Endothelial cell of umbilical vein (primary cell): Measurements from ENCODE around the gene CHCHD5. TPM values are rescaled to one million over a fixed set of nuclear protein-coding genes. Genes with fewer than 3 reads are reported as not detected.

ENCODE experiments used
- BruUV-seq: library from RNA; stranded (reverse); fragments of 400-500 nt; replicated peaks from 2 replicates; lab custom pipeline; 2021; lab: Mats Ljungman, UMichigan
- CTCF ChIA-PET: fragments of 300-600, 350-600 bp; sonication (Branson Sonifier 250); formaldehyde crosslinking; loops from one replicate; lab custom pipeline; 2021; ENCODE audit warnings: antibody characterized with exemption, inconsistent platforms; lab: Charles Lee
- POLR2A ChIA-PET: fragments of 300-600, 350-600 bp; sonication (Branson Sonifier 250); formaldehyde crosslinking; loops from one replicate; lab custom pipeline; 2021; ENCODE audit warnings: antibody characterized with exemption, inconsistent platforms; lab: Charles Lee
- DNase-seq: peaks from one replicate; pipeline ENCODE4 v3.0.0-alpha.2; 2011; ENCODE audit warnings: low read depth, low spot score
- FAIRE-seq: peaks from 2 replicates; lab custom pipeline; 2011; peaks lifted over from hg19 to GRCh38; lab: Jason Lieb, UNC
- H2AFZ ChIP-seq: 2 replicates; pipeline ENCODE4 v1.6.0; 2012; ENCODE audit warnings: low read depth, low read length, control low read depth, inconsistent platforms
- H3K27ac ChIP-seq: 2 replicates; pipeline ENCODE4 v1.5.1; 2011; ENCODE audit warnings: low read depth, mild to moderate bottlenecking, control low read depth, low read length, moderate library complexity; ENCODE audit not compliant: insufficient read depth
- H3K27me3 ChIP-seq, 2 experiments: 2 replicates each; pipeline versions ENCODE4 v1.6.0 to v1.6.1; 2011; ENCODE audit warnings: low read length in 2 of 2, mixed read lengths in 1 of 2; ENCODE audit not compliant: control insufficient read depth in 2 of 2, insufficient read depth in 2 of 2
- H3K36me3 ChIP-seq, 2 experiments: 2 replicates in 1 of 2; 3 replicates in 1 of 2; pipeline ENCODE4 v1.5.1; 2011; ENCODE audit warnings: low read length in 2 of 2, mild to moderate bottlenecking in 1 of 2, moderate library complexity in 1 of 2; ENCODE audit not compliant: control insufficient read depth in 2 of 2, insufficient read depth in 2 of 2; ENCODE audit errors: extremely low read depth in 1 of 2
- H3K4me1 ChIP-seq: 3 replicates; pipeline ENCODE4 v1.5.1; 2011; ENCODE audit warnings: mild to moderate bottlenecking, low read length; ENCODE audit not compliant: control insufficient read depth, insufficient read depth; ENCODE audit errors: extremely low read depth
- H3K4me2 ChIP-seq: 2 replicates; pipeline ENCODE4 v1.6.1; 2011; ENCODE audit warnings: low read length, control low read depth, mixed read lengths; ENCODE audit not compliant: insufficient read depth
- H3K4me3 ChIP-seq, 3 experiments: fragments of 200-600 bp in 1 of 3; sonication (generic), shearing (Covaris generic) in 1 of 3; replicated peaks in 1 of 3; 2 replicates each; pipeline ENCODE4 v1.5.1; 2011 to 2016; ENCODE audit warnings: control low read depth in 3 of 3, low read length in 3 of 3, mild to moderate bottlenecking in 2 of 3, inconsistent platforms in 1 of 3, low read depth in 1 of 3, moderate library complexity in 1 of 3; ENCODE audit not compliant: insufficient read depth in 1 of 3
- H3K79me2 ChIP-seq: 2 replicates; pipeline ENCODE4 v1.6.0; 2012; ENCODE audit warnings: low read length, inconsistent platforms; ENCODE audit not compliant: control insufficient read depth, insufficient read depth
- H3K9ac ChIP-seq: replicated peaks from 2 replicates; pipeline ENCODE3; 2011; ENCODE audit warnings: low read length, control low read depth; ENCODE audit not compliant: insufficient read depth; ENCODE audit errors: extremely low read depth
- H3K9me1 ChIP-seq: replicated peaks from 3 replicates; pipeline ENCODE4 v1.6.0; 2011; ENCODE audit warnings: mild to moderate bottlenecking, low read length; ENCODE audit not compliant: control insufficient read depth, insufficient read depth; ENCODE audit errors: extremely low read depth
- H3K9me3 ChIP-seq: replicated peaks from 2 replicates; pipeline ENCODE4 v1.5.1; 2012; ENCODE audit warnings: low read length, inconsistent platforms; ENCODE audit not compliant: control insufficient read depth, insufficient read depth
- H4K20me1 ChIP-seq: replicated peaks from 2 replicates; pipeline ENCODE3; 2011; ENCODE audit warnings: mild to moderate bottlenecking, low read length; ENCODE audit not compliant: control insufficient read depth, insufficient read depth; ENCODE audit errors: extremely low read depth
- EZH2 ChIP-seq: IDR thresholded peaks from 2 replicates; pipeline ENCODE4 v1.6.1; 2012; ENCODE audit warnings: borderline replicate concordance, low read depth, mild to moderate bottlenecking, moderate library complexity, low read length, inconsistent platforms; ENCODE audit not compliant: severe bottlenecking
- FOS ChIP-seq: IDR thresholded peaks from 2 replicates; pipeline ENCODE4 v1.6.1; 2011; ENCODE audit warnings: mild to moderate bottlenecking, low read length, moderate library complexity, borderline replicate concordance; ENCODE audit not compliant: insufficient read depth
- GATA2 ChIP-seq: IDR thresholded peaks from 2 replicates; pipeline ENCODE4 v1.7.0; 2011; ENCODE audit warnings: low read depth, mild to moderate bottlenecking, moderate library complexity, mixed read lengths, low read length; ENCODE audit not compliant: insufficient read length, insufficient read depth
- JUN ChIP-seq: IDR thresholded peaks from 2 replicates; pipeline ENCODE4 v1.6.1; 2011; ENCODE audit warnings: borderline replicate concordance, low read depth; ENCODE audit not compliant: insufficient read length, insufficient read depth
- MYC ChIP-seq: IDR thresholded peaks from one replicate; pipeline ENCODE4 v1.6.1; 2011; ENCODE audit warnings: mild to moderate bottlenecking, low read depth, low read length
- POLR2A ChIP-seq: IDR thresholded peaks from 2 replicates; pipeline ENCODE4 v1.6.1; 2012; ENCODE audit warnings: low read depth, mild to moderate bottlenecking, control low read depth, low read length
- POLR2AphosphoS5 ChIP-seq: IDR thresholded peaks from 2 replicates; pipeline ENCODE4 v1.6.1; 2012; ENCODE audit warnings: low read depth, mild to moderate bottlenecking, control low read depth, low read length, moderate library complexity; ENCODE audit not compliant: insufficient read depth
- dilution Hi-C: fragments of 300-500 bp; cut with MboI; formaldehyde crosslinking; loops from one replicate; pipeline ENCODE4 v1.15.0; 2019; ENCODE audit warnings: low sequenced_read_pairs; ENCODE audit not compliant: extremely low pct_ligation_motif_present
- intact Hi-C: fragments of 100-400 bp; cut with micrococcal nuclease; formaldehyde crosslinking; loops from one replicate; pipeline ENCODE4 v1.10.0; 2022
- polyA plus RNA-seq, 4 experiments: library from polyadenylated mRNA; depleted of rRNA in 3 of 4; stranded (reverse) in 3 of 4; unstranded in 1 of 4; fragments of >200 nt; gene quantifications; 2 replicates each; pipeline versions ENCODE4 v1.2.1 to v1.2.3, GENCODE V29; 2011 to 2012; ENCODE audit warnings: missing spikeins in 1 of 4
- total RNA-seq: library from RNA; stranded (reverse); gene quantifications from 2 replicates; pipeline ENCODE4 v1.2.3, GENCODE V29; 2021
- TF ChIP-seq, protein P1 (sequence below): IDR thresholded peaks from 2 replicates; pipeline ENCODE4 v1.6.1; 2011; ENCODE audit not compliant: insufficient read depth, insufficient read length
- TF ChIP-seq, protein P2 (sequence below), 2 donors: IDR thresholded peaks; 1 replicate in 1 of 2; 2 replicates in 1 of 2; pipeline ENCODE4 v1.5.1; 2011; ENCODE audit warnings: low read length in 2 of 2, mild to moderate bottlenecking in 2 of 2, moderate library complexity in 2 of 2, control low read depth in 1 of 2, inconsistent platforms in 1 of 2, low read depth in 1 of 2; ENCODE audit not compliant: insufficient read depth in 1 of 2; ENCODE audit errors: extremely low read depth in 1 of 2

Gene CHCHD5
- total and polyA plus RNA-seq, 2 donors (not counting 3 experiments of a cell fraction or from before 2014, with no cell fraction given): 22.2 to 44.7 TPM

GRCh38 chr2:112597537-112598322 is 13.3 kb downstream of the CHCHD5 start:
- no peaks in the 10 kb centered on the region for H3K79me2 ChIP-seq
- no TSS peak for BruUV-seq
- FAIRE-seq (no peak), DNase-seq (no peak)
- CTCF ChIA-PET: interaction anchor here (1.1 to 9.9 kb wide), 5 partner anchors 62 to 344 kb away, joined by 4 to 207 read pairs (median 7); no protein-coding TSS in a partner anchor
- no peaks in the 10 kb centered on the region for H3K9me1 ChIP-seq
- H3K27ac ChIP-seq: no peak overlapping the region
- H3K4me1 ChIP-seq: peaks cover 2% of the 10 kb centered on the region
- H3K9ac ChIP-seq: no peak overlapping the region
- no peaks in the 10 kb centered on the region for H3K27me3 ChIP-seq
- POLR2A ChIA-PET: interaction anchor here (1.5 kb wide), 1 partner anchor 127 kb away, joined by 3 read pairs; no protein-coding TSS in a partner anchor
- no peak overlapping the region for H3K4me3 ChIP-seq
- H3K4me2 ChIP-seq: no peak overlapping the region
- TF ChIP-seq, protein P1, sequence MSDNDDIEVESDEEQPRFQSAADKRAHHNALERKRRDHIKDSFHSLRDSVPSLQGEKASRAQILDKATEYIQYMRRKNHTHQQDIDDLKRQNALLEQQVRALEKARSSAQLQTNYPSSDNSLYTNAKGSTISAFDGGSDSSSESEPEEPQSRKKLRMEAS: no peak
- TF ChIP-seq JUN (no peak), EZH2 (no peak), POLR2A (no peak), GATA2 (no peak), MYC (no peak), FOS (no peak), POLR2AphosphoS5 (no peak)
- TF ChIP-seq, protein P2, sequence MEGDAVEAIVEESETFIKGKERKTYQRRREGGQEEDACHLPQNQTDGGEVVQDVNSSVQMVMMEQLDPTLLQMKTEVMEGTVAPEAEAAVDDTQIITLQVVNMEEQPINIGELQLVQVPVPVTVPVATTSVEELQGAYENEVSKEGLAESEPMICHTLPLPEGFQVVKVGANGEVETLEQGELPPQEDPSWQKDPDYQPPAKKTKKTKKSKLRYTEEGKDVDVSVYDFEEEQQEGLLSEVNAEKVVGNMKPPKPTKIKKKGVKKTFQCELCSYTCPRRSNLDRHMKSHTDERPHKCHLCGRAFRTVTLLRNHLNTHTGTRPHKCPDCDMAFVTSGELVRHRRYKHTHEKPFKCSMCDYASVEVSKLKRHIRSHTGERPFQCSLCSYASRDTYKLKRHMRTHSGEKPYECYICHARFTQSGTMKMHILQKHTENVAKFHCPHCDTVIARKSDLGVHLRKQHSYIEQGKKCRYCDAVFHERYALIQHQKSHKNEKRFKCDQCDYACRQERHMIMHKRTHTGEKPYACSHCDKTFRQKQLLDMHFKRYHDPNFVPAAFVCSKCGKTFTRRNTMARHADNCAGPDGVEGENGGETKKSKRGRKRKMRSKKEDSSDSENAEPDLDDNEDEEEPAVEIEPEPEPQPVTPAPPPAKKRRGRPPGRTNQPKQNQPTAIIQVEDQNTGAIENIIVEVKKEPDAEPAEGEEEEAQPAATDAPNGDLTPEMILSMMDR (IDR thresholded peaks at IDR 0.05; ENCODE audit: extremely low read depth in 1 of 2, insufficient read depth in 1 of 2, low read depth in 1 of 2, low read length in 2 of 2): no peak
- H4K20me1 ChIP-seq: no peaks in the 10 kb centered on the region
- no peaks in the 10 kb centered on the region for H3K36me3 ChIP-seq
- dilution Hi-C loops (no loop called here), intact Hi-C loops (no loop called here)
- no peak overlapping the region for H2AFZ ChIP-seq
- H3K9me3 ChIP-seq: no peaks in the 10 kb centered on the region
